Tibial nerve (tissue), 4 donors: Measurements from ENCODE around the gene PITX1. TPM values are rescaled to one million over a fixed set of nuclear protein-coding genes. Genes with fewer than 3 reads are reported as not detected.

Experiments
- DNase-seq, 2 donors: peaks; one replicate each; pipeline ENCODE4 v3.0.0-alpha.2; 2019; ENCODE audit warnings: low spot score in 2 of 2
- H3K27ac ChIP-seq, 4 donors: fragments of 200-600 bp; sonication (generic) in 3 of 4; one replicate each; pipeline ENCODE4 v1.5.1; 2017 to 2019; ENCODE audit warnings: mild to moderate bottlenecking in 1 of 4
- H3K27me3 ChIP-seq, 2 donors: fragments of 200-600 bp; sonication (generic) in 1 of 2; one replicate each; pipeline versions ENCODE4 v1.5.1 to v1.6.0; 2017 to 2019
- H3K36me3 ChIP-seq, 3 donors: fragments of 200-600 bp; sonication (generic); one replicate each; pipeline ENCODE4 v1.5.1; 2018 to 2019
- H3K4me1 ChIP-seq, 4 donors: fragments of 200-600 bp; sonication (generic) in 3 of 4; one replicate each; pipeline ENCODE4 v1.5.1; 2017 to 2019
- H3K4me3 ChIP-seq, 4 donors: fragments of 200-600 bp; sonication (generic) in 3 of 4; one replicate each; pipeline ENCODE4 v1.5.1; 2017 to 2019; ENCODE audit warnings: mild to moderate bottlenecking in 1 of 4, moderate library complexity in 1 of 4
- H3K9me3 ChIP-seq, 4 donors: fragments of 200-600 bp; sonication (generic) in 3 of 4; one replicate each; pipeline ENCODE4 v1.5.1; 2017 to 2019
- CTCF ChIP-seq, 5 experiments: fragments of 200-600 bp in 3 of 5; fragments of 450-650 bp in 2 of 5; sonication (generic) in 3 of 5; IDR thresholded peaks; one replicate each; pipeline ENCODE4 v1.5.1; 2016 to 2019; ENCODE audit warnings: antibody characterized with exemption in 5 of 5, mild to moderate bottlenecking in 3 of 5, moderate library complexity in 2 of 5
- EP300 ChIP-seq, 2 donors: sonication (generic); formaldehyde crosslinking; IDR thresholded peaks; one replicate each; pipeline ENCODE4 v1.6.1; 2017; ENCODE audit warnings: antibody characterized with exemption in 2 of 2, mild to moderate bottlenecking in 1 of 2
- POLR2A ChIP-seq, 2 donors: fragments of 450-650 bp; IDR thresholded peaks; one replicate each; pipeline ENCODE4 v1.6.1; 2017; ENCODE audit warnings: antibody characterized with exemption in 2 of 2, mild to moderate bottlenecking in 2 of 2, moderate library complexity in 2 of 2
- WGBS, 2 donors: methylation state at CpG; one replicate each; pipeline ENCODE4 v1.1.5; 2018; 5-methylcytosine and 5-hydroxymethylcytosine counted together
- total RNA-seq, 4 donors: library from RNA; depleted of rRNA; stranded (reverse); fragments of >200 nt; gene quantifications; one replicate each; pipeline ENCODE4 v1.1.0, GENCODE V29; 2016

The PITX1 gene
- total RNA-seq, 4 donors from 2014 or later: 1.1 to 5.4 (median 3.0) TPM

GRCh38 chr5:135057233-135057632 lies 23.2 kb upstream of the PITX1 start:
- WGBS, 2 donors: 65 to 72% methylated on average over 2 of the region's 2 CpGs
- Histone ChIP-seq H3K4me1 (no peaks in the 10 kb centered on the region), H3K27ac (no peak overlapping the region), H3K36me3 (no peaks in the 10 kb centered on the region), H3K9me3 (no peaks in the 10 kb centered on the region), H3K4me3 (no peak overlapping the region), H3K27me3 (peaks cover 0 to 22% of the 10 kb centered on the region in 2 donors)
- DNase-seq: no peak
- TF ChIP-seq CTCF (IDR thresholded peaks at IDR 0.05): no peak
- no peak for TF ChIP-seq POLR2A (IDR thresholded peaks at IDR 0.05)
- TF ChIP-seq EP300 (IDR thresholded peaks at IDR 0.05): no peak

GRCh38 chr5:135056316-135057030 lies 22.4 kb upstream of the PITX1 start:
- TF ChIP-seq POLR2A (IDR thresholded peaks at IDR 0.05) (no peak), EP300 (IDR thresholded peaks at IDR 0.05) (no peak), CTCF (IDR thresholded peaks at IDR 0.05) (no peak)
- H3K27me3 ChIP-seq: peaks cover 0 to 30% of the 10 kb centered on the region in 2 donors
- no peaks in the 10 kb centered on the region for H3K36me3 ChIP-seq
- no peak overlapping the region for H3K4me3 ChIP-seq
- H3K9me3 ChIP-seq: no peaks in the 10 kb centered on the region
- H3K4me1 ChIP-seq: no peaks in the 10 kb centered on the region
- no peak for DNase-seq
- 77 to 81% methylated on average over 8 of the region's 8 CpGs for WGBS, 2 donors
- no peak overlapping the region for H3K27ac ChIP-seq

- Histone ChIP-seq H3K4me1 (no peaks in the 10 kb centered on the region), H3K36me3 (no peaks in the 10 kb centered on the region), H3K27ac (no peak overlapping the region), H3K27me3 (peaks cover 0 to 40% of the 10 kb centered on the region in 2 donors), H3K4me3 (no peak overlapping the region), H3K9me3 (no peaks in the 10 kb centered on the region)
- DNase-seq: no peak
- TF ChIP-seq EP300 (IDR thresholded peaks at IDR 0.05) (no peak), CTCF (IDR thresholded peaks at IDR 0.05) (no peak), POLR2A (IDR thresholded peaks at IDR 0.05) (no peak)
- WGBS, 2 donors: 48 to 55% methylated on average over 4 to 5 of the region's 5 CpGs
These were observed 21.4 kb upstream of the PITX1 start for GRCh38 chr5:135055396-135055795.

- H3K36me3 ChIP-seq: no peaks in the 10 kb centered on the region
- 44 to 53% methylated on average over 2 of the region's 2 CpGs for WGBS, 2 donors
- H3K27ac ChIP-seq: no peak overlapping the region
- no peaks in the 10 kb centered on the region for H3K9me3 ChIP-seq
- H3K27me3 ChIP-seq: peaks cover 0 to 48% of the 10 kb centered on the region in 2 donors
- DNase-seq: no peak
- no peak overlapping the region for H3K4me3 ChIP-seq
- no peaks in the 10 kb centered on the region for H3K4me1 ChIP-seq
- TF ChIP-seq CTCF (IDR thresholded peaks at IDR 0.05) (no peak), EP300 (IDR thresholded peaks at IDR 0.05) (no peak), POLR2A (IDR thresholded peaks at IDR 0.05) (no peak)
These were observed 20.5 kb upstream of the PITX1 start for GRCh38 chr5:135054546-135054945.

- H3K9me3 ChIP-seq: no peaks in the 10 kb centered on the region
- 28 to 31% methylated on average over 8 of the region's 8 CpGs for WGBS, 2 donors
These were observed 20.0 kb upstream of the PITX1 start for GRCh38 chr5:135053989-135054388.

More at GRCh38 chr5:135053989-135054388, 20.0 kb upstream of the PITX1 start:
- H3K36me3 ChIP-seq: no peaks in the 10 kb centered on the region
- peaks cover 0 to 53% of the 10 kb centered on the region in 2 donors for H3K27me3 ChIP-seq
- no peak overlapping the region for H3K27ac ChIP-seq
- no peak overlapping the region for H3K4me3 ChIP-seq
- TF ChIP-seq EP300 (IDR thresholded peaks at IDR 0.05) (no peak), CTCF (IDR thresholded peaks at IDR 0.05) (no peak), POLR2A (IDR thresholded peaks at IDR 0.05) (no peak)
- DNase-seq: no peak
- no peaks in the 10 kb centered on the region for H3K4me1 ChIP-seq
